Liver (tissue), 9 donors: ENCODE results near the gene CCR3. TPM values are rescaled to one million over a fixed set of nuclear protein-coding genes. Genes with fewer than 3 reads are reported as not detected.

Experiments
- DNase-seq: peaks from one replicate; pipeline ENCODE4 v3.0.0-alpha.2; 2017; ENCODE audit warnings: low spot score
- H3K27ac ChIP-seq, 2 donors: one replicate each; pipeline ENCODE4 v1.7.0; 2013; ENCODE audit warnings: inconsistent platforms in 2 of 2, low read length in 2 of 2, control low read depth in 1 of 2, low read depth in 1 of 2, mild to moderate bottlenecking in 1 of 2
- H3K27me3 ChIP-seq, 4 donors: one replicate each; pipeline versions ENCODE4 v1.6.1 to v1.7.0; 2013; ENCODE audit warnings: low read length in 3 of 4, inconsistent platforms in 1 of 4, mild to moderate bottlenecking in 1 of 4, moderate library complexity in 1 of 4; ENCODE audit not compliant: control insufficient read depth in 4 of 4, insufficient read depth in 4 of 4
- H3K36me3 ChIP-seq, 4 donors: one replicate each; pipeline versions ENCODE4 v1.6.1 to v1.7.0; 2013; ENCODE audit warnings: low read length in 3 of 4, mild to moderate bottlenecking in 3 of 4, low read depth in 1 of 4, moderate library complexity in 1 of 4; ENCODE audit not compliant: control insufficient read depth in 4 of 4, insufficient read depth in 3 of 4
- H3K4me1 ChIP-seq, 4 donors: one replicate each; pipeline versions ENCODE4 v1.6.1 to v1.7.0; 2013; ENCODE audit warnings: low read length in 3 of 4, mild to moderate bottlenecking in 3 of 4, moderate library complexity in 1 of 4; ENCODE audit not compliant: control insufficient read depth in 4 of 4, insufficient read depth in 4 of 4
- H3K4me3 ChIP-seq, 3 donors: one replicate each; pipeline versions ENCODE4 v1.6.1 to v1.7.0; 2013; ENCODE audit warnings: low read length in 3 of 3, control low read depth in 1 of 3, low read depth in 1 of 3, mild to moderate bottlenecking in 1 of 3
- H3K9ac ChIP-seq, 2 donors: one replicate each; pipeline ENCODE4 v1.7.0; 2013; ENCODE audit warnings: low read length in 2 of 2, mild to moderate bottlenecking in 2 of 2, moderate library complexity in 2 of 2, control low read depth in 1 of 2, low read depth in 1 of 2
- H3K9me3 ChIP-seq, 4 donors: one replicate each; pipeline versions ENCODE4 v1.6.1 to v1.7.0; 2013; ENCODE audit warnings: low read length in 3 of 4; ENCODE audit not compliant: control insufficient read depth in 4 of 4
- ATF3 ChIP-seq: IDR thresholded peaks from 2 replicates; pipeline ENCODE4 v1.6.1; 2016; ENCODE audit warnings: antibody characterized with exemption
- CTCF ChIP-seq: fragments of 150-350 bp; IDR thresholded peaks from 2 replicates; pipeline ENCODE4 v1.5.1; 2017; ENCODE audit warnings: improper control_type of control experiment, low read depth, low read length; ENCODE audit not compliant: missing input control
- EGR1 ChIP-seq, 2 donors: IDR thresholded peaks; 2 replicates each; pipeline ENCODE4 v1.6.1; 2016 to 2018; ENCODE audit warnings: antibody characterized with exemption in 2 of 2, low read depth in 2 of 2
- FOXA1 ChIP-seq: IDR thresholded peaks from 2 replicates; pipeline ENCODE4 v1.6.1; 2016; ENCODE audit warnings: antibody characterized with exemption
- FOXA2 ChIP-seq: IDR thresholded peaks from 2 replicates; pipeline ENCODE4 v1.6.1; 2016; ENCODE audit warnings: antibody characterized with exemption
- GABPA ChIP-seq, 2 donors: IDR thresholded peaks in 1 of 2; conservative IDR thresholded peaks in 1 of 2; 2 replicates each; pipeline ENCODE4 v1.6.1; 2016; ENCODE audit warnings: antibody characterized with exemption in 2 of 2, mild to moderate bottlenecking in 1 of 2, moderate library complexity in 1 of 2
- HNF4A ChIP-seq, 2 donors: conservative IDR thresholded peaks; 2 replicates each; pipeline ENCODE4 v1.6.1; 2016; ENCODE audit warnings: antibody characterized with exemption in 2 of 2, mild to moderate bottlenecking in 2 of 2
- JUND ChIP-seq, 2 donors: IDR thresholded peaks; 2 replicates each; pipeline ENCODE4 v1.6.1; 2016; ENCODE audit warnings: antibody characterized with exemption in 2 of 2
- MAX ChIP-seq: IDR thresholded peaks from 2 replicates; pipeline ENCODE4 v1.6.1; 2016; ENCODE audit warnings: antibody characterized with exemption
- NR2F2 ChIP-seq: IDR thresholded peaks from 2 replicates; pipeline ENCODE4 v1.6.1; 2016; ENCODE audit warnings: antibody characterized with exemption
- RAD21 ChIP-seq, 2 donors: IDR thresholded peaks; 2 replicates each; pipeline ENCODE4 v1.6.1; 2016; ENCODE audit warnings: antibody characterized with exemption in 2 of 2, mild to moderate bottlenecking in 2 of 2
- REST ChIP-seq: IDR thresholded peaks from 2 replicates; pipeline ENCODE4 v1.6.1; 2016; ENCODE audit warnings: antibody characterized with exemption, mild to moderate bottlenecking
- RXRA ChIP-seq, 2 donors: IDR thresholded peaks; 2 replicates each; pipeline ENCODE4 v1.6.1; 2017 to 2018; ENCODE audit warnings: antibody characterized with exemption in 2 of 2, mild to moderate bottlenecking in 1 of 2
- SP1 ChIP-seq: IDR thresholded peaks from 2 replicates; pipeline ENCODE4 v1.6.1; 2018; ENCODE audit warnings: antibody characterized with exemption, mild to moderate bottlenecking
- TAF1 ChIP-seq: conservative IDR thresholded peaks from 2 replicates; pipeline ENCODE4 v1.6.1; 2016; ENCODE audit warnings: antibody characterized with exemption, mild to moderate bottlenecking
- YY1 ChIP-seq: IDR thresholded peaks from 2 replicates; pipeline ENCODE4 v1.6.1; 2016; ENCODE audit warnings: antibody characterized with exemption, mild to moderate bottlenecking
- ZBTB33 ChIP-seq: IDR thresholded peaks from 2 replicates; pipeline ENCODE4 v1.6.1; 2016; ENCODE audit warnings: antibody characterized with exemption
- WGBS: extraction: QIAGEN DNeasy Blood & Tissue Kit; methylation state at CpG from one replicate; pipeline ENCODE4 v1.1.7; 2013; 5-methylcytosine and 5-hydroxymethylcytosine counted together
- polyA plus RNA-seq, 2 donors: library from polyadenylated mRNA; stranded (reverse) in 1 of 2; unstranded in 1 of 2; fragments of 200-250 nt in 1 of 2; fragments of >200 nt in 1 of 2; fragmentation: Nextera tagmentation in 1 of 2; extraction: Ambion mirVana in 1 of 2; gene quantifications; one replicate each; pipeline versions ENCODE4 v1.2.1 to v1.2.3, GENCODE V29; 2013 to 2015
- total RNA-seq, 2 donors: library from RNA; depleted of rRNA; stranded (reverse); fragments of >200 nt; gene quantifications; one replicate each; pipeline ENCODE4 v1.2.3, GENCODE V29; 2014
- donor health status: healthy.
- donor health status: healthy.
- donor health status: healthy.
- donor health status: healthy.
- donor health status: healthy.

Gene CCR3
- under 1 TPM in 1 of 2 donors, not detected in 1; 0.05 TPM for total RNA-seq
- polyA plus RNA-seq, result under 1 TPM in 1 of 2 donors, not detected in 1; 0.13 TPM

GRCh38 chr3:46242120-46242519, at the start of gene CCR3:
Gene CCR3 (plus strand): TSS chr3:46242460. CDS start chr3:46265159, 22,699 bp downstream.
- WGBS, result 72% methylated on average over 4 of the region's 4 CpGs
- no peak within 1 kb of the TSS for H3K9ac ChIP-seq
- DNase-seq, result no peak
- no peaks in the 10 kb centered on the region for H3K9me3 ChIP-seq
- TF ChIP-seq ZBTB33 (no peak), JUND (IDR thresholded peaks at IDR 0.05) (no peak), FOXA2 (no peak), EGR1 (IDR thresholded peaks at IDR 0.05; ENCODE audit: low read depth in 2 of 2) (no peak), CTCF (no peak), FOXA1 (no peak), RXRA (IDR thresholded peaks at IDR 0.05) (no peak), MAX (no peak), RAD21 (IDR thresholded peaks at IDR 0.05) (no peak), REST (no peak), YY1 (no peak), TAF1 (no peak), HNF4A (conservative IDR thresholded peaks at IDR 0.05) (no peak)
- H3K27ac ChIP-seq, result no peak within 1 kb of the TSS
- no peaks in the 10 kb centered on the region for H3K36me3 ChIP-seq
- no peaks in the 10 kb centered on the region for H3K27me3 ChIP-seq
- H3K4me1 ChIP-seq, result no peaks in the 10 kb centered on the region
- H3K4me3 ChIP-seq, result no peak within 1 kb of the TSS

- DNase-seq, result no peak
- TF ChIP-seq GABPA (IDR thresholded peaks at IDR 0.05 in 1 of 2, conservative IDR thresholded peaks at IDR 0.05 in 1 of 2) (no peak), REST (no peak), EGR1 (IDR thresholded peaks at IDR 0.05; ENCODE audit: low read depth in 2 of 2) (no peak), JUND (IDR thresholded peaks at IDR 0.05) (no peak), MAX (no peak), SP1 (no peak), CTCF (no peak), NR2F2 (no peak), ATF3 (no peak)
These were observed 49.3 kb upstream of the CCR3 start for GRCh38 chr3:46192939-46193338.

More at GRCh38 chr3:46192939-46193338, 49.3 kb upstream of the CCR3 start:
- Histone ChIP-seq H3K4me1 (no peaks in the 10 kb centered on the region), H3K27me3 (peaks cover 0 to 3% (median 0%) of the 10 kb centered on the region in 4 donors), H3K9me3 (peaks cover 2 to 7% (median 3%) of the 10 kb centered on the region in 4 donors), H3K27ac (no peak overlapping the region), H3K4me3 (no peak overlapping the region), H3K9ac (no peak overlapping the region), H3K36me3 (no peaks in the 10 kb centered on the region)
- WGBS, result 74% methylated on average over 5 of the region's 5 CpGs
